NCI-H2081 (cell line): ENCODE measurements around the gene ACP6.
"Not testable (repeated sequence)": the region's sequence is repeated elsewhere in the genome, so short reads cannot be mapped to it uniquely, and the experiment has no call there.

Experiments used
- DNase-seq, 2 experiments: peaks; one replicate each; lab custom pipeline; 2025; lab: John Stamatoyannopoulos, UW

The ACP6 gene

GRCh38 chr1:147670319-147671001 lies at the start of gene ACP6:
Gene ACP6 (minus strand): TSS chr1:147670524. CDS start chr1:147670048, 476 bp downstream.
- DNase-seq, result peak; percentile 92 to 96

DNA sequence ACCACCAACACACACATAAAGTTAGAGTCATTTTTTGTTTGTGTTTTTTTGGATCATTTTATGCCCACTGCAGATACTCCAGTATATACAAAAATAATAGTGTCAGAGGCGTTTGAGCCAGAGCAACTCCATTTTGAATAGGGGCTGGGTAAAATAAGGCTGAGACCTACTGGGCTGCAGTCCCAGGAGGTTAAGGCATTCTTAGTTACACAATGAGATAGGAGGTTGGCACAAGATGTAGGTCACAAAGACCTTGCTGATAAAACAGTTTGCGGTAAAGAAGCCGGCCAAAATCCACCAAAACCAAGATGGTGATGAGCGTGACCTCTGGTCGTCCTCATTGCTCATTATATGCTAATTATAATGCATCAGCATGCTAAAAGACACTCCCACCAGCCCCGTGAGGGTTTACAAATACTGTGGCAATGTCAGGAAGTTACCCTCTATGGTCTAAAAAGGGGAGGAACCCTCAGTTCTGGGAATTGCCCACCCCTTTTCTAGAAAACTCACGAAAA lies 49.4 kb upstream of the ACP6 start:
- DNase-seq, result no peak

GRCh38 chr1:147719029-147719698 lies 48.8 kb upstream of the ACP6 start:
- peak in 1 of 2 experiments; percentile 19 for DNase-seq

- no peak for DNase-seq
These were observed 47.4 kb upstream of the ACP6 start for GRCh38 chr1:147717706-147718097.

- peak; percentile 25 to 61 for DNase-seq
These were observed 46.9 kb upstream of the ACP6 start for GRCh38 chr1:147717051-147717705.

GRCh38 chr1:147712605-147713004 lies 42.3 kb upstream of the ACP6 start:
- no peak for DNase-seq

GRCh38 chr1:147700042-147701006 lies 30.0 kb upstream of the ACP6 start:
- peak; percentile 71 to 75 for DNase-seq

DNA sequence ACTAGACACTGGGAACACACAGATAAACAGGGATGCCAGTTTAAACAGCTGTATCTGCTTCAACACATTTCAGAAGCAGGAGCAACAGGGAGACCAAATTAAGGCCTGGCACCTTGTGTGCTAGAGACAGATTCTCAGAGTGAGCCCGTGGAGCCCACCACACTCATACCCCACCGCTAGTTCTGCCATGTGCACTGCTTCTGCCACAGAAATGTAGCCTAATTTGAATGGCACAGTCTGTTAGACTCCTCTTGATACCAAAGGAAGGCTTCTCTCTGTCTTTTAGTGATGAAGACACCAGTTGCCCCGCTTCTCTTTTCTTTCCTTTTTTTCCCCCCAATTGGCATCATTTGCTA lies 29.3 kb upstream of the ACP6 start:
- DNase-seq, result no peak

DNA sequence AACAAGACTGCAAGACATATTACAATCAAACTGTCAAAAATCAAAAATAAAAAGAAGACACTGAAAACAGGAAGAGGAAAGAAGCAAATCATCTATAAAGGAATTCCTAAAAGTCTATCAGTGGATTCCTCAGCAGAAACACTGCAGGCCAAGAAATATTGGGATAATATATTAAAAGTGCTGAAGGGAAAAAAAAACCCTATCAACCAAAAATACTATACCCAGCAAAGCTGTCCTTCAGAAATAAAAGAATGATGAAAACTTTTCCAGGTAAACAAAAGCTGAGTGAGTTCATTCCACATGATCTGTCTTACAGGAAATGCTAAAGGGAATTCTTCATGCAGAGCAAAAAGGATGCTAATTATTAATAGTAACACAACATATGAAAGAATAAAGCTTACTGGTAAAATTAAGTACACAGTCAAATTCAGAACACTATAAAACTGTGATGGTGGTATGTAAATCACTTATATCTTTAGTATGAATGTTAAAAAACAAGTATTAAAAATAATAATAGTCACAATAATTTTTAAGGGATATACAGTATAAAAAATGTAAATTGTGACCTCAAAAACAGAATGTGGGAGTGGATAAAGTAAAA lies 12.9 kb upstream of the ACP6 start:
- DNase-seq, result no peak

DNA sequence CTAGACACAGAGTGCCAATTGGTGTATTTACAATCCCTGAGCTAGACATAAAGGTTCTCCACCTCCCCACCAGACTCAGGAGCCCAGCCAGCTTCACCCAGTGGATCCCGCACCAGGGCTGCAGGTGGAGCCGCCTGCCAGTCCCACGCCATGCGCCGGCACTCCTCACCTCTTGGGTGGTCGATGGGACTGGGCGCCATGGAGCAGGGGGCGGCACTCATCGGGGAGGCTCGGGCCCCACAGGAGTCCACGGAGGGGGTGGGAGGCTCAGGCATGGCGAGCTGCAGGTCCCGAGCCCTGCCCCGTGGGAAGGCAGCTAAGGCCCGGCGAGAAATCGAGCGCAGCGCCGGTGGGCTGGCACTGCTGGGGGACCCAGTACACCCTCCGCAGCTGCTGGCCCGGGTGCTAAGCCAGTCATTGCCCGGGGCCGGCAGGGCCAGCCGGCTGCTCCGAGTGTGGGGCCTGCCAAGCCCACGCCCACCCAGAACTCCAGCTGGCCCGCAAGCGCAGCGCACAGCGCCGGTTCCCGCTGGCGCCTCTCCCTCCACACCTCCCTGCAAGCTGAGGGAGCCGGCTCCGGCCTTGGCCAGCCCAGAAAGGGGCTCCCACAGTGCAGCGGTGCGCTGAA lies 10.4 kb upstream of the ACP6 start:
- DNase-seq, result not testable (repeated sequence)

GRCh38 chr1:147677681-147678080 lies 7.4 kb upstream of the ACP6 start:
- DNase-seq, result not testable (repeated sequence)

DNA sequence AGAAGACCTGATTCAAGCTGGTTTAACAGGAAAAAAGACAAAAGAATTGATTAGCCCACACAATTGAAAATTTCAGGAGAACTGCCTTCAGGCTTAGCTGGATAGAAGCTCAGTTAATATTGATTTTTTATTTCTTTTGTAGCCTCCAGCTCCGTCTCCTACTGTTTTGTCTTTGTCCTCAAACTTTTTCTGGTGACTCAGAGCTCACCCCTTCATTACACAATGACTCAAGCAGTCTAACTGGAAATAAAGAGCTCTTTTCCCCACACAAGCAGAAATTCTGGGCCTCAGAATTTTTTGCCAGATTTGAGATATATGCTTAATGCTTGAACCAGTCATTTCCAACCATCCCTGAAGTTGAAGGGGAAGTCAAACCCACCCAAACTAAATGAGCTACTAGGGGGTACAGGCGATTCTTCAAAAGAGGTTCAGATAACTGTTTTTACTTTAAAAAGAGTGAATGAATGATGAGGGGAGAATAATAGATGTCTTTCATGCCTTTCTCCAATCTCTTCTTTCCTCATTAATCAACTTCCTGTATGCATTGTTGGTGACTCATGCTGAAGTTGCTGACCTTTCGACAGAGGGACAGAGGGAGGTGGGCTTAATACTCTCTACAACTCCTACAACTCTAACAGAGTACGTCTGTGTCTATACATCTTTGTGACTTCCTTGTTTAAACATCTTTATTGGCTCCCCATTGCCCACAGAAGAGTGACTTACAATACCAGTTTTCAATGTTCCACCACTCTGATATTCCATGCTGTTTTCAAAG lies 6.2 kb upstream of the ACP6 start:
- DNase-seq, result no peak

DNA sequence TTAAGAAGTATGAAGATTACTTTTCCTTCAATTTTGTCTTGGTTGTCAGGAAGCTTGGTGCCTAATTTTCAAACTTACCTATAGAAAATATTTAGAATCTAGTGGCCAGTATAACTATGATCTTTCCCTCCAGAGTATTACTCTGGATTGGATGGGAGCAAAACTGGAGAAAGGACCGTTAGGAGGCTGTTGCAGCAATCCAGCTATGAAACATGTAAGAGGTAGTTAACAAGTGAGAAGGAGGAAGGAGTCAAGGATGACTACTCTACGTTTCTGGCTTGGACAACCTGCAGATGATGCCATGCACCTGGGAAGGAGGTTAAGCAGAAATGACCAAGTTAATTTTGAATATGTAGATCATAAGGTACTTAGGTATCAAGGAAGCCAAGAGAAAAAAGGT lies 3.5 kb upstream of the ACP6 start:
- DNase-seq, result no peak

DNA sequence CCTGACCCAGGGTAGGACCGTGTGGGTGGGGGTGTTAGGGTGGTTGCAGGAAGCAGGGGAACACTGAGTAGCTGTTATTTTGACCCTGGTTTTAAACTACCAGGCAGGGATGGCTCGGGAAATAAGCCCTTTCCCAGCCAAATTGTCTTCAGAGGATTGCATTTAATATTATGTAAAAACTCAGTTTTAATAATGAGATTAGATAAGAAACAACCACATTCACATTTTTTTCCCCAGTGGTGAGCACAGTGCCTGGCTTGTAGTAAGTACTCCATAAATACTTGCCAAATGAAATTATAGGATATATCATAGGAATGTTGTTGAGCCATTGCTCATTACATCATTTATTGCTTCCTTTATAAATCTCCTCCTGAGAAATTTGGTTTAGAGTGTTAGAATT lies 3.1 kb upstream of the ACP6 start:
- DNase-seq, result no peak

GRCh38 chr1:147669469-147670318 lies 630 bp downstream of the ACP6 start:
- peak; percentile 9 to 50 for DNase-seq

- DNase-seq, result no peak
These were observed 4.8 kb downstream of the ACP6 start for GRCh38 chr1:147665521-147665920.

DNA sequence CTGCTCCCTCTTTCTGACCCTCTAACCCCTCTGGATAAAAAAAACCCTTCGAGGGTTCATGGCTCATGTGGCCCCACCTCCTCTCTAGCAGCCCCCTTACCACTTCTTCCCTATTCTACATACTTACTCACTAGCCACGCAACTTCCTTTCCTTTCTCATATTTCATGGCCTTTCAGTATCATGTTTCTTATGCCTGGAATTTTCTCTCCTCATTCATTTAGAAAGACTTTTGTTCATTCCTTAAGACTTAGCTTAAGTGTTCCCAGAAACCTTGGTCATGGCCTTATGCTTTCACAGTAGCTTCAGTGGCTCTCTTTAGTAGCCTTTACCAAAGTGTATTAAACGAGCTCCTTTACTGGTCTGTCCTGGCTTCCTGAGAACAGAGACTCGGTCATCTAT lies 6.1 kb downstream of the ACP6 start:
- no peak for DNase-seq

DNA sequence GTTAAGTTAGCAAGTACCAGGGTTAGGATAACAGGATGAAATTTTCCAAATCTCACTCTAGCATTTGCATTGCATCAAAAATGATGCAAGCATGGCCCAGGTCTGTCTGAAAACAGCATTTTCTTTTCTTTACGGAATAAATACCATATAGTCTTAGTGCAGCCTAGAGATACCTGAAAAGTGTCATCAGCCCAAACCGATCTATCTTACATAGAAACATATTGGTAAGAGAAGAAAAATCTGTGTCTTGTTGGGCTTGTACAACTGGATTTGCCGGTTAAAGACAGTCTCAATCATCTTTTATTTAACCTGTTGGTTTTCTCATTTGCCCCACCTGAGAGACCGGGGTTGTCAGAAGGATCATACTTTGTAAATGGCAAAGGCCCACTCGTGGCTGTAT lies 15.8 kb downstream of the ACP6 start:
- no peak for DNase-seq

- no peak for DNase-seq
These were observed 18.0 kb downstream of the ACP6 start for GRCh38 chr1:147652306-147652705.
